Mesendoderm (in vitro differentiated cells): ENCODE data around the gene SNTN.

Experiments used
- DNase-seq: peaks from one replicate; pipeline ENCODE4 v3.0.0; 2013
- H2AK5ac ChIP-seq: 2 replicates; pipeline ENCODE4 v1.6.1; 2013; ENCODE audit warnings: low read length, inconsistent platforms
- H2BK120ac ChIP-seq: 2 replicates; pipeline ENCODE4 v1.6.1; 2013; ENCODE audit warnings: low read depth, mild to moderate bottlenecking, low read length, moderate library complexity, mixed read lengths
- H2BK15ac ChIP-seq: replicated peaks from 2 replicates; pipeline ENCODE4 v1.6.1; 2013; ENCODE audit warnings: low read depth, mild to moderate bottlenecking, moderate library complexity
- H2BK5ac ChIP-seq: 2 replicates; pipeline ENCODE4 v1.6.1; 2013; ENCODE audit warnings: low read length, inconsistent platforms
- H3K18ac ChIP-seq: 2 replicates; pipeline ENCODE4 v1.6.1; 2013; ENCODE audit warnings: mild to moderate bottlenecking, low read length, mixed read lengths
- H3K23ac ChIP-seq: one replicate; pipeline ENCODE4 v1.6.1; 2013; ENCODE audit warnings: low read length
- H3K27ac ChIP-seq: 2 replicates; pipeline ENCODE4 v1.5.1; 2013; ENCODE audit warnings: low read depth, mild to moderate bottlenecking, inconsistent platforms, low read length, moderate library complexity
- H3K27me3 ChIP-seq: 2 replicates; pipeline ENCODE4 v1.6.1; 2013; ENCODE audit warnings: low read length, control low read depth, mild to moderate bottlenecking, inconsistent platforms; ENCODE audit not compliant: insufficient read depth, poor library complexity
- H3K36me3 ChIP-seq: 2 replicates; pipeline ENCODE4 v1.6.1; 2013; ENCODE audit warnings: low read length, inconsistent platforms; ENCODE audit not compliant: control insufficient read depth, insufficient read depth
- H3K4ac ChIP-seq: one replicate; pipeline ENCODE4 v1.6.1; 2013; ENCODE audit warnings: low read depth, mild to moderate bottlenecking, low read length, moderate library complexity
- H3K4me1 ChIP-seq: 2 replicates; pipeline ENCODE4 v1.6.1; 2013; ENCODE audit warnings: low read depth, low read length, inconsistent platforms; ENCODE audit not compliant: control insufficient read depth
- H3K4me2 ChIP-seq: 2 replicates; pipeline ENCODE4 v1.6.1; 2013; ENCODE audit warnings: low read length
- H3K4me3 ChIP-seq: 2 replicates; pipeline ENCODE4 v1.5.1; 2013; ENCODE audit warnings: mild to moderate bottlenecking, low read length
- H3K56ac ChIP-seq: one replicate; pipeline ENCODE4 v1.6.1; 2013; ENCODE audit warnings: low read length
- H3K79me1 ChIP-seq: 2 replicates; pipeline ENCODE4 v1.6.1; 2013; ENCODE audit warnings: low read length, inconsistent platforms
- H3K79me2 ChIP-seq: 2 replicates; pipeline ENCODE4 v1.6.1; 2013; ENCODE audit warnings: mild to moderate bottlenecking, low read length; ENCODE audit not compliant: control insufficient read depth, insufficient read depth
- H3K9ac ChIP-seq: 2 replicates; pipeline ENCODE4 v1.6.1; 2013; ENCODE audit warnings: low read length, inconsistent platforms
- H4K5ac ChIP-seq: one replicate; pipeline ENCODE4 v1.6.1; 2013; ENCODE audit warnings: low read length
- H4K8ac ChIP-seq: one replicate; pipeline ENCODE4 v1.6.1; 2013; ENCODE audit warnings: low read depth, mild to moderate bottlenecking, control low read depth, low read length, moderate library complexity
- WGBS: extraction: QIAGEN DNeasy Blood & Tissue Kit; methylation state at CpG from one replicate; pipeline ENCODE4 v1.1.7; 2013; ENCODE audit warnings: low lambda C conversion rate, missing lambda C conversion rate; ENCODE audit not compliant: insufficient coverage; ENCODE audit errors: extremely low coverage; 5-methylcytosine and 5-hydroxymethylcytosine counted together

Gene SNTN

GRCh38 chr3:63656786-63657185 is 4.3 kb downstream of the SNTN start:
- Histone ChIP-seq H3K4me3 (no peak overlapping the region), H3K79me1 (no peaks in the 10 kb centered on the region), H3K9ac (no peak overlapping the region), H3K23ac (no peak overlapping the region), H3K4me1 (no peaks in the 10 kb centered on the region), H2BK15ac (no peak overlapping the region), H4K8ac (no peak overlapping the region), H3K18ac (no peak overlapping the region), H2BK120ac (no peak overlapping the region), H3K4me2 (no peak overlapping the region), H2AK5ac (no peak overlapping the region), H3K36me3 (no peaks in the 10 kb centered on the region), H2BK5ac (no peak overlapping the region), H3K79me2 (no peaks in the 10 kb centered on the region), H3K27ac (no peak overlapping the region), H3K27me3 (no peaks in the 10 kb centered on the region), H4K5ac (no peak overlapping the region), H3K4ac (no peak overlapping the region), H3K56ac (no peak overlapping the region)
- whole genome bisulfite sequencing, result no CpG with 5 or more reads among the region's 6 CpGs
- no peak for DNase-seq

GRCh38 chr3:63661242-63661641 is 8.8 kb downstream of the SNTN start:
- Histone ChIP-seq H4K5ac (no peak overlapping the region), H3K18ac (no peak overlapping the region), H3K56ac (no peak overlapping the region), H3K36me3 (no peaks in the 10 kb centered on the region), H3K23ac (no peak overlapping the region), H2BK5ac (no peak overlapping the region), H3K4ac (no peak overlapping the region), H3K27me3 (no peaks in the 10 kb centered on the region), H3K79me2 (no peaks in the 10 kb centered on the region), H3K4me3 (no peak overlapping the region), H3K4me2 (no peak overlapping the region), H3K27ac (no peak overlapping the region), H2BK120ac (no peak overlapping the region), H2BK15ac (no peak overlapping the region), H4K8ac (no peak overlapping the region), H3K4me1 (no peaks in the 10 kb centered on the region), H3K9ac (no peak overlapping the region), H3K79me1 (no peaks in the 10 kb centered on the region), H2AK5ac (no peak overlapping the region)
- 100% methylated on average over 1 of the region's 1 CpG for WGBS
- no peak for DNase-seq

GRCh38 chr3:63662011-63662410 is 9.5 kb downstream of the SNTN start:
- Histone ChIP-seq H2AK5ac (no peak overlapping the region), H3K56ac (no peak overlapping the region), H4K5ac (no peak overlapping the region), H3K79me1 (no peaks in the 10 kb centered on the region), H3K27me3 (no peaks in the 10 kb centered on the region), H3K4me1 (no peaks in the 10 kb centered on the region), H3K9ac (no peak overlapping the region), H2BK120ac (no peak overlapping the region), H3K23ac (no peak overlapping the region), H3K79me2 (no peaks in the 10 kb centered on the region), H4K8ac (no peak overlapping the region), H3K4me2 (no peak overlapping the region), H3K27ac (no peak overlapping the region), H2BK15ac (no peak overlapping the region), H3K36me3 (no peaks in the 10 kb centered on the region), H3K4me3 (no peak overlapping the region), H2BK5ac (no peak overlapping the region), H3K4ac (no peak overlapping the region), H3K18ac (no peak overlapping the region)
- no peak for DNase-seq
- no CpG with 5 or more reads among the region's 4 CpGs for WGBS

- H2BK5ac ChIP-seq, result no peak overlapping the region
- H2BK15ac ChIP-seq, result no peak overlapping the region
- no peak overlapping the region for H3K9ac ChIP-seq
- no peak overlapping the region for H4K5ac ChIP-seq
- no peak overlapping the region for H2BK120ac ChIP-seq
- H3K79me1 ChIP-seq, result no peaks in the 10 kb centered on the region
- no peak overlapping the region for H2AK5ac ChIP-seq
- no peaks in the 10 kb centered on the region for H3K27me3 ChIP-seq
- no peaks in the 10 kb centered on the region for H3K4me1 ChIP-seq
- H3K36me3 ChIP-seq, result no peaks in the 10 kb centered on the region
- H3K18ac ChIP-seq, result no peak overlapping the region
- H3K56ac ChIP-seq, result no peak overlapping the region
- H3K4ac ChIP-seq, result no peak overlapping the region
- H3K79me2 ChIP-seq, result no peaks in the 10 kb centered on the region
- H3K4me2 ChIP-seq, result no peak overlapping the region
- H3K23ac ChIP-seq, result no peak overlapping the region
- no peak overlapping the region for H3K27ac ChIP-seq
- no peak overlapping the region for H3K4me3 ChIP-seq
- DNase-seq, result peak; percentile 77
- H4K8ac ChIP-seq, result no peak overlapping the region
Measured at GRCh38 chr3:63662500-63662899, 10.0 kb downstream of the SNTN start.

GRCh38 chr3:63670544-63670943 is 18.1 kb downstream of the SNTN start:
- Histone ChIP-seq H3K4me2 (no peak overlapping the region), H3K9ac (no peak overlapping the region), H3K4me3 (no peak overlapping the region), H3K27me3 (no peaks in the 10 kb centered on the region), H2BK5ac (no peak overlapping the region), H3K23ac (no peak overlapping the region), H2AK5ac (no peak overlapping the region), H2BK120ac (no peak overlapping the region), H3K18ac (no peak overlapping the region), H3K79me2 (no peaks in the 10 kb centered on the region), H3K4ac (no peak overlapping the region), H4K8ac (no peak overlapping the region), H3K4me1 (no peaks in the 10 kb centered on the region), H3K79me1 (no peaks in the 10 kb centered on the region), H2BK15ac (no peak overlapping the region), H3K36me3 (no peaks in the 10 kb centered on the region), H4K5ac (no peak overlapping the region), H3K27ac (no peak overlapping the region), H3K56ac (no peak overlapping the region)
- no peak for DNase-seq
- no CpG with 5 or more reads among the region's 7 CpGs for WGBS

- no peak overlapping the region for H3K56ac ChIP-seq
- H4K8ac ChIP-seq, result no peak overlapping the region
- no peaks in the 10 kb centered on the region for H3K79me1 ChIP-seq
- H3K4me3 ChIP-seq, result no peak overlapping the region
- no peaks in the 10 kb centered on the region for H3K79me2 ChIP-seq
- WGBS, result no CpG with 5 or more reads among the region's 3 CpGs
- no peak overlapping the region for H3K18ac ChIP-seq
- no peak overlapping the region for H3K23ac ChIP-seq
- no peak overlapping the region for H4K5ac ChIP-seq
- DNase-seq, result no peak
- H2AK5ac ChIP-seq, result no peak overlapping the region
- H2BK5ac ChIP-seq, result no peak overlapping the region
- H2BK15ac ChIP-seq, result no peak overlapping the region
- H3K27me3 ChIP-seq, result no peaks in the 10 kb centered on the region
- no peak overlapping the region for H3K4ac ChIP-seq
- no peak overlapping the region for H3K4me2 ChIP-seq
- no peaks in the 10 kb centered on the region for H3K36me3 ChIP-seq
- H3K9ac ChIP-seq, result no peak overlapping the region
- no peaks in the 10 kb centered on the region for H3K4me1 ChIP-seq
- no peak overlapping the region for H2BK120ac ChIP-seq
- H3K27ac ChIP-seq, result no peak overlapping the region
Measured at GRCh38 chr3:63673111-63673510, 20.6 kb downstream of the SNTN start.
